HUES48 (cell line): Measurements from ENCODE around the gene ACD.
A peak's percentile ranks its signal among the peaks of the same experiment; 100 is the strongest.

Experiments
- H3K27ac ChIP-seq: one replicate; pipeline ENCODE4 v1.7.0; 2013; ENCODE audit warnings: low read depth, low read length, inconsistent platforms
- H3K27me3 ChIP-seq: 2 replicates; pipeline ENCODE4 v1.6.1; 2013; ENCODE audit warnings: mild to moderate bottlenecking, low read length; ENCODE audit not compliant: control insufficient read depth, insufficient read depth
- H3K36me3 ChIP-seq: 2 replicates; pipeline ENCODE4 v1.6.1; 2013; ENCODE audit warnings: low read length; ENCODE audit not compliant: control insufficient read depth, insufficient read depth
- H3K4me1 ChIP-seq: 2 replicates; pipeline ENCODE4 v1.6.1; 2013; ENCODE audit warnings: mild to moderate bottlenecking, low read length; ENCODE audit not compliant: control insufficient read depth, insufficient read depth
- H3K4me3 ChIP-seq: 2 replicates; pipeline ENCODE4 v1.5.1; 2013; ENCODE audit warnings: mild to moderate bottlenecking, low read depth, low read length
- H3K9ac ChIP-seq: 2 replicates; pipeline ENCODE4 v1.6.1; 2013; ENCODE audit warnings: mild to moderate bottlenecking, low read depth, low read length, moderate library complexity
- H3K9me3 ChIP-seq: 2 replicates; pipeline ENCODE4 v1.6.1; 2013; ENCODE audit warnings: low read length; ENCODE audit not compliant: control insufficient read depth, insufficient read depth

ACD gene

GRCh38 chr16:67652578-67653127, 7.4 kb downstream of the ACD start:
- Histone ChIP-seq H3K9ac (no peak overlapping the region), H3K4me1 (no peaks in the 10 kb centered on the region; the same call in 1 of the 2 replicates), H3K27ac (no peak overlapping the region), H3K27me3 (peaks cover 8% of the 10 kb centered on the region), H3K36me3 (peaks cover 27% of the 10 kb centered on the region), H3K4me3 (peak overlapping the region; percentile 70; the same call in 1 of the 2 replicates), H3K9me3 (no peaks in the 10 kb centered on the region)

- Histone ChIP-seq H3K4me3 (no peak overlapping the region), H3K36me3 (peaks cover 23% of the 10 kb centered on the region), H3K27me3 (peaks cover 8% of the 10 kb centered on the region), H3K4me1 (no peaks in the 10 kb centered on the region; the same call in 1 of the 2 replicates), H3K9me3 (no peaks in the 10 kb centered on the region), H3K9ac (no peak overlapping the region), H3K27ac (no peak overlapping the region)
Observed at GRCh38 chr16:67651847-67652246, 8.2 kb downstream of the ACD start.

GRCh38 chr16:67651039-67651438, 9.0 kb downstream of the ACD start:
- H3K9me3 ChIP-seq = no peaks in the 10 kb centered on the region
- H3K27me3 ChIP-seq = peaks cover 8% of the 10 kb centered on the region
- H3K27ac ChIP-seq = no peak overlapping the region
- no peak overlapping the region for H3K4me3 ChIP-seq
- H3K9ac ChIP-seq = no peak overlapping the region
- H3K36me3 ChIP-seq = peaks cover 19% of the 10 kb centered on the region
- no peaks in the 10 kb centered on the region; the same call in 1 of the 2 replicates for H3K4me1 ChIP-seq

- H3K27me3 ChIP-seq = peaks cover 8% of the 10 kb centered on the region
- H3K27ac ChIP-seq = no peak overlapping the region
Observed at GRCh38 chr16:67650023-67650422, 10.0 kb downstream of the ACD start.

GRCh38 chr16:67649494-67649931, 10.5 kb downstream of the ACD start:
- Histone ChIP-seq H3K36me3 (peaks cover 16% of the 10 kb centered on the region), H3K27ac (no peak overlapping the region), H3K4me1 (peaks cover 3% of the 10 kb centered on the region; the same call in 1 of the 2 replicates), H3K27me3 (peaks cover 5% of the 10 kb centered on the region), H3K9me3 (no peaks in the 10 kb centered on the region), H3K9ac (no peak overlapping the region), H3K4me3 (no peak overlapping the region)

More at GRCh38 chr16:67650023-67650422, 10.0 kb downstream of the ACD start:
- Histone ChIP-seq H3K36me3 (peaks cover 16% of the 10 kb centered on the region), H3K4me3 (no peak overlapping the region), H3K4me1 (peaks cover 3% of the 10 kb centered on the region; the same call in 1 of the 2 replicates), H3K9me3 (no peaks in the 10 kb centered on the region), H3K9ac (no peak overlapping the region)

GRCh38 chr16:67648764-67649407, 11.2 kb downstream of the ACD start:
- H3K9ac ChIP-seq = no peak overlapping the region
- peaks cover 5% of the 10 kb centered on the region for H3K27me3 ChIP-seq
- no peaks in the 10 kb centered on the region for H3K9me3 ChIP-seq
- peaks cover 3% of the 10 kb centered on the region; the same call in 1 of the 2 replicates for H3K4me1 ChIP-seq
- no peak overlapping the region for H3K4me3 ChIP-seq
- H3K27ac ChIP-seq = no peak overlapping the region
- peaks cover 16% of the 10 kb centered on the region for H3K36me3 ChIP-seq

GRCh38 chr16:67648088-67648763, 11.8 kb downstream of the ACD start:
- Histone ChIP-seq H3K9me3 (no peaks in the 10 kb centered on the region), H3K4me1 (peaks cover 3% of the 10 kb centered on the region; the same call in 1 of the 2 replicates), H3K9ac (no peak overlapping the region), H3K27ac (no peak overlapping the region), H3K36me3 (peaks cover 16% of the 10 kb centered on the region), H3K4me3 (no peak overlapping the region), H3K27me3 (no peaks in the 10 kb centered on the region; the same call in 1 of the 2 replicates)

- peaks cover 3% of the 10 kb centered on the region; the same call in 1 of the 2 replicates for H3K4me1 ChIP-seq
- no peak overlapping the region for H3K9ac ChIP-seq
- H3K4me3 ChIP-seq = no peak overlapping the region
- H3K27me3 ChIP-seq = no peaks in the 10 kb centered on the region; the same call in 1 of the 2 replicates
- H3K9me3 ChIP-seq = no peaks in the 10 kb centered on the region
- peaks cover 16% of the 10 kb centered on the region for H3K36me3 ChIP-seq
- H3K27ac ChIP-seq = no peak overlapping the region
Observed at GRCh38 chr16:67647681-67648080, 12.4 kb downstream of the ACD start.

GRCh38 chr16:67647111-67647651, 12.9 kb downstream of the ACD start:
- H3K27me3 ChIP-seq = no peaks in the 10 kb centered on the region; the same call in 1 of the 2 replicates
- peaks cover 3% of the 10 kb centered on the region; the same call in 1 of the 2 replicates for H3K4me1 ChIP-seq
- no peak overlapping the region for H3K9ac ChIP-seq
- no peak overlapping the region for H3K4me3 ChIP-seq
- no peak overlapping the region for H3K27ac ChIP-seq
- peaks cover 16% of the 10 kb centered on the region for H3K36me3 ChIP-seq
- H3K9me3 ChIP-seq = no peaks in the 10 kb centered on the region

GRCh38 chr16:67645397-67646121, 14.5 kb downstream of the ACD start:
- Histone ChIP-seq H3K4me3 (peak overlapping the region; percentile 59), H3K27me3 (no peaks in the 10 kb centered on the region; the same call in 1 of the 2 replicates), H3K36me3 (peaks cover 8% of the 10 kb centered on the region), H3K9me3 (no peaks in the 10 kb centered on the region), H3K27ac (no peak overlapping the region), H3K9ac (peak overlapping the region; percentile 26; the same call in 1 of the 2 replicates), H3K4me1 (peaks cover 3% of the 10 kb centered on the region; the same call in 1 of the 2 replicates)
